ENCODE measurements around the gene WDR36. TPM values are rescaled to one million over a fixed set of nuclear protein-coding genes. Genes with fewer than 3 reads are reported as not detected.

WDR36 gene
- total and polyA plus RNA-seq, 2 donors from 2014 or later = 4.5 to 31.8 TPM

DNA sequence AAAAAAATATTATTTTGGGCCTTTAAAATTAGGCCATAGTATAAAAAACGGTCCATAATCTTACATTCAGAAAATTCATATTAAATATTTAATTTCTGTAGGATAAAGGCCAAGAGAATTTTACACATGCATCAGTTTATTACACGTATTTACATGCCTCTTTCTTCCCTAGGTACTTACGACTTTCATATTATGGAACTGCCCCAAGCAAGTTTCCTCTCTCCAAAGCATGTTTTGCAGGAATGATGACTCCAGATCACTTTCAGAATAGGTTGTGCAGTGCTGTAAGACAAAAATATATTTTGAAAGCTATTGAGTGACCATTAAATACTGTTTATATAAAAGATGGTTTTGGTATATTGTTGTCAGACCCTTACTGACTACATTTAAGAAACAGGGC, 61.8 kb downstream of the WDR36 start:
- DNase-seq (no peak), FAIRE-seq (no peak)
- no peaks in the 10 kb centered on the region for H3K27me3 ChIP-seq (ENCODE audit: control insufficient read depth, insufficient read depth, low read length)
- H3K4me1 ChIP-seq (ENCODE audit: control insufficient read depth in 2 of 3, insufficient read depth in 2 of 3, low read depth in 1 of 3, low read length in 3 of 3) = no peaks in the 10 kb centered on the region
- no peaks in the 10 kb centered on the region for H3K36me3 ChIP-seq (ENCODE audit: control insufficient read depth in 2 of 3, insufficient read depth in 3 of 3, low read length in 3 of 3)
- H3K9ac ChIP-seq (ENCODE audit: low read length in 3 of 3) = no peak overlapping the region
- intact Hi-C loops (cut with DNase I) = no loop called here
- TF ChIP-seq, protein P1, sequence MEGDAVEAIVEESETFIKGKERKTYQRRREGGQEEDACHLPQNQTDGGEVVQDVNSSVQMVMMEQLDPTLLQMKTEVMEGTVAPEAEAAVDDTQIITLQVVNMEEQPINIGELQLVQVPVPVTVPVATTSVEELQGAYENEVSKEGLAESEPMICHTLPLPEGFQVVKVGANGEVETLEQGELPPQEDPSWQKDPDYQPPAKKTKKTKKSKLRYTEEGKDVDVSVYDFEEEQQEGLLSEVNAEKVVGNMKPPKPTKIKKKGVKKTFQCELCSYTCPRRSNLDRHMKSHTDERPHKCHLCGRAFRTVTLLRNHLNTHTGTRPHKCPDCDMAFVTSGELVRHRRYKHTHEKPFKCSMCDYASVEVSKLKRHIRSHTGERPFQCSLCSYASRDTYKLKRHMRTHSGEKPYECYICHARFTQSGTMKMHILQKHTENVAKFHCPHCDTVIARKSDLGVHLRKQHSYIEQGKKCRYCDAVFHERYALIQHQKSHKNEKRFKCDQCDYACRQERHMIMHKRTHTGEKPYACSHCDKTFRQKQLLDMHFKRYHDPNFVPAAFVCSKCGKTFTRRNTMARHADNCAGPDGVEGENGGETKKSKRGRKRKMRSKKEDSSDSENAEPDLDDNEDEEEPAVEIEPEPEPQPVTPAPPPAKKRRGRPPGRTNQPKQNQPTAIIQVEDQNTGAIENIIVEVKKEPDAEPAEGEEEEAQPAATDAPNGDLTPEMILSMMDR (IDR thresholded peaks at IDR 0.05; ENCODE audit: borderline replicate concordance, extremely low read depth, insufficient read depth) = no peak
- H3K4me3 ChIP-seq (ENCODE audit: low read length in 3 of 3) = no peak overlapping the region
- H3K9me3 ChIP-seq (ENCODE audit: control insufficient read depth in 2 of 3, insufficient read depth in 1 of 3, low read length in 3 of 3) = no peaks in the 10 kb centered on the region
- no peak overlapping the region for H3K27ac ChIP-seq (ENCODE audit: low read depth in 2 of 2, low read length in 2 of 2)

DNA sequence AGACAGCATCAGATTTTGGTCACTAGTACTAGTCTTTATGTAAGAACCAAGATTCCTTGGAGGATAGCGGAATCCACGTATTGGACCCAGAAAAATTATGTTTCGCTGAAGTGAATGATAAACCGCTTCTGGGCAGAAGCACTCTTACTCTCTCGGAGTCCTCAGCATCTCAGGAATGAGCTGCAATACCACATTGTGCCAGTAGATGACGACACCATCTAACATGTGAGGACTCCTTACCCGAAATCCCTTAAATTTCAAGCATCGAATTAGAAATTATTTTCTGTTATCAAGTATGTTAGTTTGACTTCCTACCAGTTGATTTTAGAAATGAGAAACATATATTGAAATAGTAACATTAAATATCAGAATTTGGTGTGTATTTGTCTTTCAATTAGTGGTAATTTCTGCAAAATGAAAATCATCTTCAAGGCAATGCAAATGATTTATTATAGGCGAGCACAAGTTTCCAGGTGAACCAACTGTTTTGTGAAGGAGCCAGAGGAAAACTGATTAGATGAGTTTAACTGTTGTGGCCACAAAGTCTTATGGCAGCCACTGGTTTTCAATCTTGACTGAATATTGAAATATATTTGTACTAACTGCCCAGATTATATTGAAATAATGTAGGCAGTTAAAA, 66.1 kb downstream of the WDR36 start:
- H3K9ac ChIP-seq (ENCODE audit: low read length in 3 of 3) = no peak overlapping the region
- DNase-seq (peak in 4 of 5 donors; percentile 74 to 91 (median 82)), FAIRE-seq (peak; percentile 94)
- no peaks in the 10 kb centered on the region for H3K4me1 ChIP-seq (ENCODE audit: control insufficient read depth in 2 of 3, insufficient read depth in 2 of 3, low read depth in 1 of 3, low read length in 3 of 3)
- H3K4me3 ChIP-seq (ENCODE audit: low read length in 3 of 3) = no peak overlapping the region
- no peaks in the 10 kb centered on the region for H3K36me3 ChIP-seq (ENCODE audit: control insufficient read depth in 2 of 3, insufficient read depth in 3 of 3, low read length in 3 of 3)
- H3K27ac ChIP-seq (ENCODE audit: low read depth in 2 of 2, low read length in 2 of 2) = no peak overlapping the region
- intact Hi-C loops (cut with DNase I) = no loop called here
- TF ChIP-seq, protein P1 (IDR thresholded peaks at IDR 0.05; ENCODE audit: borderline replicate concordance, extremely low read depth, insufficient read depth) = peak; percentile 99
- H3K27me3 ChIP-seq (ENCODE audit: control insufficient read depth, insufficient read depth, low read length) = no peaks in the 10 kb centered on the region
- no peaks in the 10 kb centered on the region for H3K9me3 ChIP-seq (ENCODE audit: control insufficient read depth in 2 of 3, insufficient read depth in 1 of 3, low read length in 3 of 3)

DNA sequence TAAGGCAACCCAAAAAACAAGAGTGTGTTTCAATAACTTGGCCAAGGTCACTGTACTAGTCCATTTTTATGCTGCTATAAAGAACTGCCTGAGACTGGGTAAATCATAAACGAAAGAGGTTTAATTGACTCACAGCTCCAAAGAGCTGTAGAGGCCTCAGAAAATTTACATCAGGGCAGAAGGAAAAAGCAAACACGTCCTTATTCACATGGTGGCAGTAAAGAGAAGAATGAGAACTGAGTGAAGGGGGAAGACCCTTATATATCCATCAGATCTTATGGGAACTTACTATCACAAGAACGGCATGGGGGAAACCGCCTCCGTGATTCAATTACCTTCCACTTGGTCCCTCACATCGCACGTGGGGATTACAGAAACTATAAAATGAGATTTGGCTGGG, 67.7 kb downstream of the WDR36 start:
- Histone ChIP-seq H3K27me3 (ENCODE audit: control insufficient read depth, insufficient read depth, low read length) (no peaks in the 10 kb centered on the region), H3K4me1 (ENCODE audit: control insufficient read depth in 2 of 3, insufficient read depth in 2 of 3, low read depth in 1 of 3, low read length in 3 of 3) (no peaks in the 10 kb centered on the region), H3K36me3 (ENCODE audit: control insufficient read depth in 2 of 3, insufficient read depth in 3 of 3, low read length in 3 of 3) (no peaks in the 10 kb centered on the region), H3K9ac (ENCODE audit: low read length in 3 of 3) (no peak overlapping the region), H3K9me3 (ENCODE audit: control insufficient read depth in 2 of 3, insufficient read depth in 1 of 3, low read length in 3 of 3) (no peaks in the 10 kb centered on the region), H3K4me3 (ENCODE audit: low read length in 3 of 3) (no peak overlapping the region), H3K27ac (ENCODE audit: low read depth in 2 of 2, low read length in 2 of 2) (no peak overlapping the region)
- FAIRE-seq (no peak), DNase-seq (peak in 2 of 5 donors; percentile 25 to 42)
- intact Hi-C loops (cut with DNase I) = no loop called here
- TF ChIP-seq, protein P1 (IDR thresholded peaks at IDR 0.05; ENCODE audit: borderline replicate concordance, extremely low read depth, insufficient read depth) = no peak

DNA sequence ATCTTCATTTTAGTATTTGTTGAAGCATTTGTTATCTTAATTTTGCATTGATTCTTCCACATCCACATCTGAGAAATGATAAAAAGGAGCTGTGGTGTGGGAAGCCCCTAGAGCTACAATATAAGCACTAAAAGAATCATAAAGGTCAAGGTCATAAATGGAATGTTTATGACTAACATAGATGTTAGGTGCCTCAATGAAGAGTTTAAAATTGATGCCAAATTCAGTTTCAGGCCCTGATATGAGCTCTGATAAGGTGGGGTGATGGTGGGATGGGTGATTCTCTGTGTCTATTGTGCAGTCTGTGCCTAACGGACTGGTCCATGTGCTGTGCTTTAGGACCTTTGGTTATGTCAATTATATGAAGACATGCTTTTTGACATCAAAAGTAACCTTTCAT, 70.9 kb downstream of the WDR36 start:
- intact Hi-C loops (cut with DNase I) = no loop called here
- FAIRE-seq = no peak

More for the DNA sequence above, 70.9 kb downstream of the WDR36 start:
- DNase-seq = no peak
- Histone ChIP-seq H3K9me3 (ENCODE audit: control insufficient read depth in 2 of 3, insufficient read depth in 1 of 3, low read length in 3 of 3) (no peaks in the 10 kb centered on the region), H3K9ac (ENCODE audit: low read length in 3 of 3) (no peak overlapping the region), H3K4me1 (ENCODE audit: control insufficient read depth in 2 of 3, insufficient read depth in 2 of 3, low read depth in 1 of 3, low read length in 3 of 3) (no peaks in the 10 kb centered on the region), H3K36me3 (ENCODE audit: control insufficient read depth in 2 of 3, insufficient read depth in 3 of 3, low read length in 3 of 3) (no peaks in the 10 kb centered on the region), H3K27ac (ENCODE audit: low read depth in 2 of 2, low read length in 2 of 2) (no peak overlapping the region), H3K4me3 (ENCODE audit: low read length in 3 of 3) (no peak overlapping the region), H3K27me3 (ENCODE audit: control insufficient read depth, insufficient read depth, low read length) (no peaks in the 10 kb centered on the region)
- TF ChIP-seq, protein P1 (IDR thresholded peaks at IDR 0.05; ENCODE audit: borderline replicate concordance, extremely low read depth, insufficient read depth) = no peak

All from kidney (tissue), 14 donors.